Aorta (tissue), 5 donors: ENCODE data around the gene FLAD1. TPM values are rescaled to one million over a fixed set of nuclear protein-coding genes. Genes with fewer than 3 reads are reported as not detected.

Source experiments
- ATAC-seq: fragments of 200-7000 bp; cut with Tn5 transposase; one replicate; pipeline ENCODE4 v1.9.1; 2022; ENCODE audit warnings: moderate library complexity; ENCODE audit not compliant: low FRiP score
- DNase-seq, 2 donors: peaks; one replicate each; pipeline ENCODE4 v3.0.0-alpha.2; 2020
- H3K27ac ChIP-seq, 2 donors: one replicate each; pipeline ENCODE4 v1.5.1; 2013; ENCODE audit warnings: low read length in 2 of 2, mild to moderate bottlenecking in 2 of 2, moderate library complexity in 2 of 2, control low read depth in 1 of 2, inconsistent platforms in 1 of 2, low read depth in 1 of 2
- H3K27me3 ChIP-seq, 2 donors: one replicate each; pipeline ENCODE4 v1.6.1; 2013; ENCODE audit warnings: control low read depth in 1 of 2, low read length in 1 of 2, mild to moderate bottlenecking in 1 of 2, moderate library complexity in 1 of 2; ENCODE audit not compliant: insufficient read depth in 2 of 2, control insufficient read depth in 1 of 2
- H3K36me3 ChIP-seq, 2 donors: one replicate each; pipeline ENCODE4 v1.6.1; 2013; ENCODE audit warnings: control low read depth in 1 of 2, low read length in 1 of 2, mild to moderate bottlenecking in 1 of 2; ENCODE audit not compliant: insufficient read depth in 2 of 2, control insufficient read depth in 1 of 2
- H3K4me1 ChIP-seq, 2 donors: one replicate each; pipeline ENCODE4 v1.6.1; 2013; ENCODE audit warnings: low read length in 2 of 2, control low read depth in 1 of 2, mild to moderate bottlenecking in 1 of 2, moderate library complexity in 1 of 2; ENCODE audit not compliant: insufficient read depth in 2 of 2, control insufficient read depth in 1 of 2
- H3K4me3 ChIP-seq, 2 donors: one replicate each; pipeline ENCODE4 v1.5.1; 2013; ENCODE audit warnings: low read length in 2 of 2, control low read depth in 1 of 2, mild to moderate bottlenecking in 1 of 2
- H3K9me3 ChIP-seq: one replicate; pipeline ENCODE4 v1.6.1; 2013; ENCODE audit warnings: mild to moderate bottlenecking, low read length; ENCODE audit not compliant: control insufficient read depth
- WGBS, 2 donors: extraction: QIAGEN DNeasy Blood & Tissue Kit; methylation state at CpG; one replicate each; pipeline ENCODE4 v1.1.7; 2013; 5-methylcytosine and 5-hydroxymethylcytosine counted together
- intact Hi-C, 2 donors: fragments of 100-400 bp; cut with DNase I; formaldehyde crosslinking; loops; one replicate each; pipeline versions ENCODE4 v1.14.2 to v1.15.0; 2022
- polyA plus RNA-seq, 2 donors: library from polyadenylated mRNA; stranded (reverse); fragments of 200-250 nt; gene quantifications; one replicate each; pipeline ENCODE4 v1.2.3, GENCODE V29; 2013
- total RNA-seq, 2 donors: library from RNA; stranded (reverse); fragmentation: NEBNext Ultra II Directional; extraction: Animal tissue kit (Norgen Biotek cat#: 25700); gene quantifications; one replicate each; pipeline ENCODE4 v1.2.1, GENCODE V29; 2021
- donor health status: healthy with polysubstance abuse.
- donor health status: Bipolar disorder and iron deficiency.
- donor health status: DM: no; HTN: no; CAD: no.
- donor health status: DM: no; HTN: no; CAD: no.
- donor health status: DM: yes; HTN: yes; CAD: no.

The FLAD1 gene
- total and polyA plus RNA-seq, 4 donors = 14.5 to 24.2 (median 20.7) TPM

- Histone ChIP-seq H3K27me3 (no peaks in the 10 kb centered on the region), H3K4me3 (peak overlapping the region; percentile 29 to 72), H3K9me3 (no peaks in the 10 kb centered on the region), H3K4me1 (no peaks in the 10 kb centered on the region), H3K27ac (peak overlapping the region; percentile 12 to 70), H3K36me3 (peaks cover 0 to 12% of the 10 kb centered on the region in 2 donors)
- 2% methylated on average over 25 of the region's 25 CpGs for WGBS, 2 donors
- intact Hi-C loops = loop anchor here in 1 of 2 donors (2.0 kb wide), 1 partner anchor 37 kb away; no protein-coding TSS in a partner anchor
- DNase-seq (peak in 1 of 2 donors; percentile 48), ATAC-seq (peak; percentile 2)
Measured at GRCh38 chr1:154962156-154962749, 20.9 kb upstream of the FLAD1 start.

GRCh38 chr1:154962795-154963330 lies 20.3 kb upstream of the FLAD1 start:
- H3K36me3 ChIP-seq = peaks cover 0 to 13% of the 10 kb centered on the region in 2 donors
- intact Hi-C loops = loop anchor here in 1 of 2 donors (2.0 kb wide), 1 partner anchor 36 kb away; no protein-coding TSS in a partner anchor
- no peaks in the 10 kb centered on the region for H3K4me1 ChIP-seq
- H3K9me3 ChIP-seq = no peaks in the 10 kb centered on the region
- H3K27ac ChIP-seq = no peak overlapping the region
- no peak overlapping the region for H3K4me3 ChIP-seq
- 38 to 49% methylated on average over 6 of the region's 6 CpGs for WGBS, 2 donors
- DNase-seq (peak in 1 of 2 donors; percentile 43), ATAC-seq (no peak)
- no peaks in the 10 kb centered on the region for H3K27me3 ChIP-seq

- Histone ChIP-seq H3K36me3 (peaks cover 0 to 15% of the 10 kb centered on the region in 2 donors), H3K9me3 (no peaks in the 10 kb centered on the region), H3K4me1 (no peaks in the 10 kb centered on the region), H3K4me3 (no peak overlapping the region), H3K27ac (no peak overlapping the region), H3K27me3 (no peaks in the 10 kb centered on the region)
- intact Hi-C loops = loop anchor here in 1 of 2 donors (2.0 kb wide), 1 partner anchor 35 kb away; no protein-coding TSS in a partner anchor
- DNase-seq = no peak
- ATAC-seq = no peak
- 73 to 74% methylated on average over 8 of the region's 8 CpGs for WGBS, 2 donors
Measured at GRCh38 chr1:154963643-154964042, 19.5 kb upstream of the FLAD1 start.

GRCh38 chr1:154964359-154964758 lies 18.8 kb upstream of the FLAD1 start:
- intact Hi-C loops = no loop called here
- Histone ChIP-seq H3K27me3 (no peaks in the 10 kb centered on the region), H3K27ac (no peak overlapping the region), H3K9me3 (no peaks in the 10 kb centered on the region), H3K4me3 (no peak overlapping the region), H3K4me1 (no peaks in the 10 kb centered on the region), H3K36me3 (peaks cover 0 to 15% of the 10 kb centered on the region in 2 donors)
- WGBS, 2 donors = 91 to 95% methylated on average over 6 of the region's 6 CpGs
- DNase-seq = no peak
- ATAC-seq = no peak

- no peaks in the 10 kb centered on the region for H3K9me3 ChIP-seq
- no peaks in the 10 kb centered on the region for H3K4me1 ChIP-seq
- no peak overlapping the region for H3K27ac ChIP-seq
- 81 to 85% methylated on average over 7 of the region's 7 CpGs for WGBS, 2 donors
- H3K4me3 ChIP-seq = no peak overlapping the region
- DNase-seq (no peak), ATAC-seq (no peak)
- intact Hi-C loops = loop anchor here in 1 of 2 donors (5.0 kb wide), 1 partner anchor 51 kb away; no protein-coding TSS in a partner anchor
- H3K27me3 ChIP-seq = no peaks in the 10 kb centered on the region
- H3K36me3 ChIP-seq = peaks cover 0 to 15% of the 10 kb centered on the region in 2 donors
Measured at GRCh38 chr1:154966111-154966510, 17.0 kb upstream of the FLAD1 start.

- no peaks in the 10 kb centered on the region for H3K27me3 ChIP-seq
- ATAC-seq = no peak
- no peak overlapping the region for H3K27ac ChIP-seq
- H3K4me1 ChIP-seq = no peaks in the 10 kb centered on the region
- DNase-seq = no peak
- 83 to 87% methylated on average over 5 of the region's 5 CpGs for WGBS, 2 donors
- intact Hi-C loops = loop anchor here in 1 of 2 donors (5.0 kb wide), 1 partner anchor 50 kb away; no protein-coding TSS in a partner anchor
- H3K9me3 ChIP-seq = no peaks in the 10 kb centered on the region
- no peak overlapping the region for H3K4me3 ChIP-seq
- peaks cover 0 to 15% of the 10 kb centered on the region in 2 donors for H3K36me3 ChIP-seq
Measured at GRCh38 chr1:154967331-154967950, 15.7 kb upstream of the FLAD1 start.

GRCh38 chr1:154968731-154969130 lies 14.4 kb upstream of the FLAD1 start:
- 77 to 79% methylated on average over 3 of the region's 3 CpGs for WGBS, 2 donors
- DNase-seq = no peak
- Histone ChIP-seq H3K4me3 (no peak overlapping the region), H3K4me1 (no peaks in the 10 kb centered on the region), H3K27me3 (no peaks in the 10 kb centered on the region), H3K27ac (peak overlapping the region in 1 of 2 donors; percentile 51), H3K9me3 (no peaks in the 10 kb centered on the region), H3K36me3 (peaks cover 0 to 13% of the 10 kb centered on the region in 2 donors)
- no peak for ATAC-seq
- intact Hi-C loops = loop anchor here in 1 of 2 donors (5.0 kb wide), 1 partner anchor 49 kb away; no protein-coding TSS in a partner anchor

GRCh38 chr1:154969246-154969645 lies 13.9 kb upstream of the FLAD1 start:
- 51 to 60% methylated on average over 5 of the region's 5 CpGs for WGBS, 2 donors
- Histone ChIP-seq H3K9me3 (no peaks in the 10 kb centered on the region), H3K4me3 (no peak overlapping the region), H3K36me3 (peaks cover 0 to 13% of the 10 kb centered on the region in 2 donors), H3K4me1 (no peaks in the 10 kb centered on the region), H3K27ac (peak overlapping the region in 1 of 2 donors; percentile 42), H3K27me3 (no peaks in the 10 kb centered on the region)
- no peak for ATAC-seq
- DNase-seq = no peak
- intact Hi-C loops = loop anchor here in 1 of 2 donors (5.0 kb wide), 1 partner anchor 48 kb away; no protein-coding TSS in a partner anchor
